GM18870 (cell line): ENCODE measurements around the gene ATAD3B.
"Not testable (repeated sequence)": the region's sequence is repeated elsewhere in the genome, so short reads cannot be mapped to it uniquely, and the experiment has no call there.

Source experiments
- ATAC-seq: cut with Tn5 transposase; IDR thresholded peaks from one replicate; pipeline ENCODE4 v1.9.1; 2021; ENCODE audit warnings: moderate library complexity; ENCODE audit not compliant: unreplicated experiment

ATAD3B gene

DNA sequence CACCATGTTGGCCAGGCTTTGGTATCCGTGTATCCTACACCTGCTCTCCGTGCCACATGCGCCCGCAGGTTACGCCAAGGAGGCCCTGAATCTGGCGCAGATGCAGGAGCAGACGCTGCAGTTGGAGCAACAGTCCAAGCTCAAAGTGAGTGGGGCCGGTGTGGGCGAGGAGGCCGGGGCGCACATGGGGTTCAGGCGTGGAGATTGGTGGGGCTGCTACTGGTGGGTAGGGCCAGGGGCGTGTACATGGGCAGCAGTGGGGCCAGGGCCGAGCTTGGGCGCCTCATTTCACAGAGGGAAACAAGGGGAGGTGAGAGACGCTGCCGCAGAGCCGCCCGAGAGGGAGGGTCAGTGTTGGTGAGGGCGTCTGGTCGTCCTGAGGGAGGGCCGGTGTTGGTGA lies 5.6 kb downstream of the ATAD3B start:
- ATAC-seq: no peak

DNA sequence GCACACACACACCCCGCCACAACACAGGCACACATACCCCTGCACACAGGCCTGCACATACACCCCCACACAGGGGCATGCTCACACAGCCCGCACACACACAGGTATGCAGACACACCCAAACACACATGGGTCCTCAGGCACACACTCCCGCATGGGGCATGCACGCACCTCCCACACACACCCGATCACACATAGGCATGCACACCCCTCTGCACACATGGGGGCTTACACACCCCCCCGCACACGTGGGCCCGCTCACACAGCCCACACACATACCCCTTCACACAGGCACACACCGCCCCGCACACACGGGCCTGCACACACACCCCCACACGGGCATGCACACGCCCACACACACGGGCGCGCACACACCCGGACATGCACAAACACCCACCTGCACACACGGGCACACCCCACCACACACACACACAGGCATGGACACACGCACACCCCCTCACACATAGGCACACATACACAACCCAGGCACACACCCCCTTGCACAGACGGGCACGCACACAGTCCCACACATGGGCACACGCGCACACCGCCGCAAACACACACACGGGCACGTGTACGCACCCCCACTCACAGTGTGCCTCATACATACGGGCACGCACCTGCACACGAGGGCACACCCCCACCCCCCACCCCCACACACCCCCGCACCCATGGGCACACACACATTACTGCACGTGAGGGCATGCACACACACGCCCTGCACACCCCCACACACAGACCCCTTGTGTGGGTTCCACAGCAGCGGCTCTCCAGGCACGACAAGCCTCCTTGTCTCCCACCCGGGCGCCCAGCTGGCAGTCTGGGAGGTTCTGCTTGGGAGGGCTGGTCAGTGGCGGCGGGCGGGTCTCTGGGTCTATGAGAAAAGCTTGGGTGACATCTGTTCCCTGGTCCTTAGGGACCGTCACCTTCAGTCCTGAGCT lies 8.3 kb downstream of the ATAD3B start:
- ATAC-seq: no peak

DNA sequence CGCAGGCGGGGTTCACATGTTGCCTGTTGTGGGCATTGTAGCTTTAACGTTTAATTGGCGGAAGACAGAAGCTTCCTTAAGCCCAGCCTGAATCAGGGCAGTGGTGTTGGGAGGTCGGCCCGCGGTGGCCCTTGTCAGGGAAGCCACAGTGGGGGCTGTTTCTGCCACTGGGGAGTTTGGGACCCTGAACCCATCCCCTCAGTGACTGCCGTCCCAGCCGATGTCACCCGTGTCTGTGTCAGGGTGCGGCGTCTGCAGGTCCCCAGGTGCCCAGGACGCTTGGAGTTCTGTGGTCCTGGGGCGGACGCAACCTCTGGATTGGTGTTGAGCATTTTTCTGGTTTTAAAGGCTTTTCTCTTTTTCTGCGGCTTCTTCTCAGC lies 8.9 kb downstream of the ATAD3B start:
- not testable (repeated sequence) for ATAC-seq

DNA sequence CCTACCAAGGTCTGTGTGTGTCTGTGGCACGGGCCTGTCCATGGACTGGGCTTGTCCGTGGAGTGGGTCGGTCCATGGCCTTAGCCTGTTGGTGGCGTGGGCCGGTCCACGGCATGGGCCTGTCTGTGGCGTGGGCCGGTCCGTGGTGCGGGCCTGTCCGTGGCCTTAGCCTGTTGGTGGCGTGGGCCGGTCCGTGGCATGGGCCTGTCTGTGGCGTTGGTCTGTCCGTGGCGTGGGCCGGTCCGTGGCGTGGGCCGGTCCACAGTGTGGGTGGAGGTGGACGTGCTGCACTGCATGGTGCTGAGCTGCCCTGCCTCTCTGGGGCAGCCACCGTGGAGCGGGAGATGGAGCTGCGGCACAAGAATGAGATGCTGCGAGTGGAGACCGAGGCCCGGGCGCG lies 10.2 kb downstream of the ATAD3B start:
- ATAC-seq: not testable (repeated sequence)

DNA sequence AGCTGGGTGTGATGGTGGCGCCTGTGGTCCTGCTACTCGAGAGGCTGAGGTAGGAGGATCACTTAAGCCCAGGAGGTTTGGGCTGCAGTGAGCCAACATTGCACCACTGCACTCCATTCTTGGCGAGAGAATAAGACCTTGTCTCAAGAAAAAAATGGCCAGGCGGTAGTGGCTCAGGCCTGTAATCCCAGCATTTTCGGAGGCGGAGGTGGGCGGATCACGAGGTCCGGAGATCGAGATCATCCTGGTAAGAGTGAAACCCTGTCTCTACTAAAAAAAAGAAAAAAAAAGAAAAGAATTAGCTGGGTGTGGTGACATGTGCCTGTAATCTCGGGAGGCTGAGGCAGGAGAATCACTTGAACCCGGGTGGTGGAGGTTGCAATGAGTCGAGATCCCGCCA lies 11.3 kb downstream of the ATAD3B start:
- ATAC-seq: no peak

DNA sequence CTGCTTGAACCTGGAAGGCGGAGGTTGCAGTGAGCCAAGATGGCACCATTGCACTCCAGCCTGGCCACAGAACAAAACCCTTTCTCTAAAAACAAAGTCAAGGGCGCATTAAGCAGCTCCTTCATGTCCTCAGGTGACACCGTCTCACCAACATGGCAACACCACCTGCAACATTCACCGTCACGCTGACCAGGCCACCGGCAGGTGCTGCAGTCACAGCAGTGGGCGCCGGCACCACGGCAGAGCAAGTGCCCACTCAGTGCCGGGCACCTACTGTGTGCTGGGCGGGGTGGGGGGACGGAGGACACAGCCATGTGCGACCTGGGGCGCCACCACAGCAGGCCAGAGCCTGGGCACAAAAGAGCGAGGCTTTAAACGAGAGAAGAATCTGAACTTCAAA lies 12.1 kb downstream of the ATAD3B start:
- ATAC-seq: no peak

DNA sequence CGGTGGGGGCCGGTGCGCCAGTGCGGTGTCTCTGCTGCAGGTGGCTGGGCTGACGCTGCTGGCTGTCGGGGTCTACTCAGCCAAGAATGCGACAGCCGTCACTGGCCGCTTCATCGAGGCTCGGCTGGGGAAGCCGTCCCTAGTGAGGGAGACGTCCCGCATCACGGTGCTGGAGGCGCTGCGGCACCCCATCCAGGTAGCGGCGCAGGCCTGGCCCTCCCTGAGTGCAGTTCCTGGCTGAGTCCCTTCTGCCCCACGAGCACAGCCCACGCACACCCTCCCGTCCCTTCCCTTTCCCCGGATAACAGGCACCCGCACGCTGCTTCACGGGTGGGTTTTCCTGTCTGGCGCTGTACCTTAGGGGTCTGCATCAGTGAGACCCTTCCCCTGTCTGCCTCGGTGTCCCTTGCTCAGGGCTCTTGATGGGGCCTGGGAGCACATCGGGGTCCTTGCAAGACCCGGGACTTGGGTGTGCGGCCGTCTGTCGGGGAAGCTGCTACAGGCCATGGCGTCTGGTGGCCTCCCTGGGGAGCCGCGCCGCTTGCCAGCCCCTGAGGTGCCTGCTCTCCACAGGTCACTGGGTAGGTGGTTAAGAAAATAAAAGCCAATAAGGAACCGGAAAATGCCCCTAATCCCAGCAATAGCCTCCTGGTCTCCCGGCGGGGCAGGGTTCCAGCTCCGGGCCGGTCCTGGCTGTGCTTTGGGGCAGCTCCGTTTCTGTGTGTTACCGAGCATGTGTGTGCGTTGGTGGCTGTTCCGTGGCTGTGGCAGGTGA lies 13.6 kb downstream of the ATAD3B start:
- ATAC-seq: not testable (repeated sequence)

DNA sequence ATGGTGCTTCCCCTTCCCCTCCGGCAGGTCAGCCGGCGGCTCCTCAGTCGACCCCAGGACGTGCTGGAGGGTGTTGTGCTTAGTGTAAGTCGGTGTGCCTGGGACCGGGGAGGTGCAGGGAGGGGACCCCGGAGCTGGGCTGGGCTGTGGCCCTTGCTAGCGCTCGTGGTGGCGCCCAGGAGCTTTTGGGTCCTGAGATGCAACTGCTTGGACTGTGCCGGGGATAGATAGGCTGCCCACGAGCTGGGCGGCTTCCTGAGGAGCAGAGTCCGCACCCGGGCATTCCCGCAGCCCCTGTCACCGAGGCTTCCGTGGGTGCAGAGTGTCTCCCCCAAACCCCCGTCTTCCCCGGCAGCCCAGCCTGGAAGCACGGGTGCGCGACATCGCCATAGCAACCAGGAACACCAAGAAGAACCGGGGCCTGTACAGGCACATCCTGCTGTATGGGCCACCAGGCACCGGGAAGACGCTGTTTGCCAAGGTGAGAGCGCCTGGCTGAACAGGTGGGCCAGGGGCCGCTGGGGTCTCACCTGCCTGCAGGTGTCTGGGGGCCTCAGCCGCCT lies 14.3 kb downstream of the ATAD3B start:
- ATAC-seq: not testable (repeated sequence)

DNA sequence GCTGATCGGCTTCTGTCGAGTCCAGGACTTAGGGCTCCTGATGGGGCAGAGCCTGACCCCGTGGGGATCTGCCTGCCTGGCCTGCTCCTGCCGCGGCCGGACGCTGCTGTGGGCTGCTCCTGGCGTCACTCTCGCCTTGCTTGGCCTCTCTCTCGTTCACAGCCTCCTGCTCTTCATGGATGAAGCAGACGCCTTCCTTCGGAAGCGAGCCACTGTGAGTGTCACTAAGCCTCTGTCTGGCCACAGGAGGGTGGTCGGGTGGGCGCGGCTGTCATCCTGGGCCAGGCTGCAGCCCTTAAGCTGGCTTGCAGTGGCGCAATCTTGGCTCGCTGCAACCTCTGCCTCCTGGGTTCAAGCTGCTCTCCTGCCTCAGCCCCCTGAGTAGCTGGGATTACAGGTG lies 16.1 kb downstream of the ATAD3B start:
- no peak for ATAC-seq

DNA sequence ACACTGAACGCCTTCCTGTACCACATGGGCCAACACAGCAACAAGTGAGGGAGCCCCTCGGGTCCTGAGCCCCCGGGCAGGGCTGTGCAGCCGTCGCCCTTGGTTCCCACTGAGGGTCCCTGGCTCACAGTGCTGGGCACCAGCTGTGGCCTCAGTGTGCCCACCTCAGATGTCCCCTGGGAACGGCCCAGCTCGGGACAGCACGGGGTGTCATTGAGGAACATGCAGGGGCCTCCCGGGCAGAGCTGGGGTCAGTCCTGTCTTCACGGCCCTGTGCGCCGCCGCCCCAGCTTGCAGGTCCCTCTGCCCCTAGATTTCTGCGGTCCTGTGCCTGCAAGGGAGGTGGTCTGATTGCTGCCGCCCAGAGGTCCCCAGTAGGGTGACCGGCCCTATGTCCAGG lies 17.7 kb downstream of the ATAD3B start:
- ATAC-seq: no peak

DNA sequence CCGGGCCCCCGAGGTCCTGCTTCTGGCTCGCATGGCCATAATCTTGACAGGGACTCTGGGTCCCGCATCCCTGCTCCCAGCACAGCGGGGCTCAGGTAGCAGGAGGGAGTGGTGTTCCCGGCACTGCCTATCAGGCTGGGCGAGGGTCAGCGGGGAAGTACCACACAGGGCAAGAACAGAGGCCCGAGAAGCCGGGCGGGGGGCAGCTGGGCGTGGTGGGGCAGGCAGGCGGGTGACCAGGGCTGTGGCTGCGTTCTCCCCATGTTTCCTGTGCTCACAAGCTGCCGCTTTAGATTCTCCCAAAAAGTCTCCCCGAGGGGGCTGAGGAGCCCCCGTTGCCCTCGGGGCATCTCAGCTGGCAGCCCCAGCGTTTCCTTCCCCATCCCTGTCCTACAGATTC lies 18.3 kb downstream of the ATAD3B start:
- no peak for ATAC-seq

DNA sequence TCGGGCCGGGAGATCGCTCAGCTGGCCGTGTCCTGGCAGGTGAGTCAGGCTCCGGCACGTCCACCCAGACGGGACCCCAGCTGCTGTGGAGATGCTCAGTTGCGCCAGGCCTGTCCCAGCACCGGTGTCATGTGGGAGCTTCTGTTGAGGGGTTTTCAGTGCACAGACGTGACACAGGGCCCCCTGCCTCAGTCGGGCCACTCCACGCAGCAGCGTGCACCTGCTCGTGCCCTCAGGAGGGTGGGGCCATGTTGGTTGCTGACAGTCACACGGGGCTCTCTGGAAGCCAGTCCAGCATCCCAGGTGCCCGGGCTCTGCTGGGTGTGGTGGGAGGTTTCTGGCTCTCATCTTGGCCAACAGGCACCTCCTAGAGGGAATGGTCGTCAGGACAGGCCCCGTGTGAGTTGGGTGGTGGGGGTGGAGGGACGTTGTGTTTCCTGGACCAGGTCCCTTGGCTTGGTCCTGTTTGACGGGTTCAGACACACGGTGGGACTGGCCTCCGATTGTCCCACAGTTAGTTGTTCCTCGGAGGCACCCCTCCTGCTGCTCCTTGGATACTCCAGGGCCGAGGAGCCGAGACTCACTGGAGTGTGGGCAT lies 19.2 kb downstream of the ATAD3B start:
- ATAC-seq: no peak

DNA sequence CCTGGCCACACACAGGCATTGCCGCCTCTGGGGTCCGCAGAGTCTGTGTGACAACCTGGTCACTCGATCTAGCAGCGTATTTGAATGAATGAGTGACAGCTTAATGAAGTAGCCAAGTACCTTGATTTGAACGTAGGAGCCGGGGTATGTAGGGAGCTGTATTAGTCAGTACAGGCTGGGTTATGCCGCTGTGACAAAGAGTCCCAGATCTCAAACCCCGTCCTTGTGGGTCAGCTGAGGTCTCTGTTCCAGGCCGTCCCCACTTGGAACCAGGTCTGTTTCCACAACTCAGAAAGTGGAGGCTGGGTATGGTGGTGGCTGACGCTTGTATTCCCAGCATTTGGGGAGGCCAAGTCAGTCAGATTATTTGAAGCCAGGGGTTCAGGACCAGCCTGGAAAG lies 20.0 kb downstream of the ATAD3B start:
- no peak for ATAC-seq

DNA sequence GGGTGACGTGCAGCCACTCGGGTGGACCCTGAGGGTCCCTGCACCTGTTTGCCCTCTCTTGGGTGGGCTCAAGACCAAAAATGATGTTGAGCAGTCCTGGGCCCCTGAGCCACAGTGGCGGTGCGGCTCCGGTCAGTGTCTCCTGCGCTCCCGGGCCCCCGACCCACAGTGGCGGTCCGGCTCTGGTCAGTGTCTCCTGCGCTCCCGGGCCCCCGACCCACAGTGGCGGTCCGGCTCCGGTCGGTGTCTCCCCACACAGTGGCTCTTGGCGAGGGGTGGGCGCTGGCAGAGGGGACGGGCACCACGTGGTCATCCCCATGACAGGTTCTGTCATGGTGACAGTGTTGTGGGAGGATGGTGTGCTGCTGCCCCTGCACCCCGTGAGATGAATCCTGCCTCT lies 22.7 kb downstream of the ATAD3B start:
- ATAC-seq: not testable (repeated sequence)

DNA sequence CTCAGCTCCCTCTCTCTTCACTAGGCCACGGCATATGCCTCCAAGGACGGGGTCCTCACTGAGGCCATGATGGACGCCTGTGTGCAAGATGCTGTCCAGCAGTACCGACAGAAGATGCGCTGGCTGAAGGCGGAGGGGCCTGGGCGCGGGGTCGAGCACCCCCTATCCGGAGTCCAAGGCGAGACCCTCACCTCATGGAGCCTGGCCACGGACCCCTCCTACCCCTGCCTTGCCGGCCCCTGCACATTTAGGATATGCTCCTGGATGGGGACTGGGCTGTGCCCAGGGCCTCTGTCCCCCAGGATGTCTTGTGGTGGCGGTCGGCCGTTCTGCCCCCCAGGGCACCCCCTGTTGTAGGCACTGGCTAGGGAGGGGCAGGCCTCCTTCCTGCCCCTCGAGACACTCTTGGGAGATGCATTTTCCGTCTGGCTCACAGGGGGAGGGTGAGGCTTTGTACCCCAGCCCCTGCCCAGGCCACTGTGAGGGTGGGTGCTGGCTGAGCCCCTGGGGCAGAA lies 24.0 kb downstream of the ATAD3B start:
- not testable (repeated sequence) for ATAC-seq

DNA sequence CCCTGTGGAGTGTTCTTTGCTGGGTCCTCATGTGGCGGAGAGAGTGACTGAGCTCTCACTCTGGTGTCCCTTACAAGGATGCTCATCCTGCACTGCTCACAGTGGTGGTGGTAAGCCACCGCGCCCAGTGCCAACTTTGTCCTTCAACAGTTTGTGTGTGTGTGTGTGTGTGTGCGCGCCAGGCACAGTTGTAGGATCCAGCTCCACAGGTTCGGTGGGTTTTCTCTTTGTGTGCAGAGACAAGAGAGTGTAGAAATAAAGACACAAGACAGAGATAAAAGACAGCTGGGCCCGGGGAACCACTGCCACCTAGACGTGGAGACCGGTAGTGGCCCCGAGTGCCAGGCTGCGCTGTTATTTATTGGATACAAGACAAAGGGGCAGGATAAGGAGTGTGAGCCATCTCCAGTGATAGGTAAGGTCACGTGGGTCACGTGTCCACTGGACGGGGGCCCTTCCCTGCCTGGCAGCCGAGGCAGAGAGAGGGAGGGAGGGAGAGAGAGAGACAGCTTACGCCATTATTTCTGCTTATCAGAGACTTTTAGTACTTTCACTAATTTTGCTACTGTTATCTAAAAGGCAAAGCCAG lies 33.3 kb downstream of the ATAD3B start:
- ATAC-seq: not testable (repeated sequence)

DNA sequence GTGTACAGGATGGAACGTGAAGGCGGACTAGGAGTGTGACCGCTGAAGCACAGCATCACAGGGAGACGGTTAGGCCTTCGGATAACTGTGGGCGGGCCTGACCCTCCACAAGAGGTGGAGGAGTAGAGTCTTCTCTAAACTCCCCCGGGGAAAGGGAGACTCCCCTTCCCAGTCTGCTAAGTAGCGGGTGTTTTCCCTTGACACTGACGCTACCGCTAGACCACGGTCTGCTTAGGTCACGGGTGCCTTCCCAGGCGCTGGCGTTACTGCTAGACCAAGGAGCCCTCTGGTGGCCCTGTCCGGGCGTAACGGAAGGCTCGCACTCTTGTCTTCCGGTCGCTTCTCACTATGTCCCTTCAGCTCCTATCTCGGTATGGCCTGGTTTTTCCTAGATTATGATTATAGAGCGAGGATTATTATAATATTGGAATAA lies 33.8 kb downstream of the ATAD3B start:
- not testable (repeated sequence) for ATAC-seq

DNA sequence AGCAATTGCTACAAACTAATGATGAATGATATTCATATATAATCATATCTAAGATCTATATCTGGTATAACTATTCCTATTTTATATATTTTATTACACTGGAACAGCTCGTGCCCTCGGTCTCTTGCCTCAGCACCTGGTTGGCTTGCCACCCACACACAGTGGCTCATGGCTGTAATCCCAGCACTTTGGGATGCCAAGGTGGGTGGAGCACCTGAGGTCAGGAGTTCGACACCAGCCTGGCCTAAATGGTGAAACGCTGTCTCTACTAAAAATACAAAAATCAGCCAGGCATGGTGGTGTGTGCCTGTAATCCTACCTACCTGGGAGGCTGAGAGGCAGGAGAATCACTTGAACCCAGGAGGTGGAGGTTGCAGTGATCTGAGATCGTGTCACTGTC lies 34.2 kb downstream of the ATAD3B start:
- not testable (repeated sequence) for ATAC-seq

DNA sequence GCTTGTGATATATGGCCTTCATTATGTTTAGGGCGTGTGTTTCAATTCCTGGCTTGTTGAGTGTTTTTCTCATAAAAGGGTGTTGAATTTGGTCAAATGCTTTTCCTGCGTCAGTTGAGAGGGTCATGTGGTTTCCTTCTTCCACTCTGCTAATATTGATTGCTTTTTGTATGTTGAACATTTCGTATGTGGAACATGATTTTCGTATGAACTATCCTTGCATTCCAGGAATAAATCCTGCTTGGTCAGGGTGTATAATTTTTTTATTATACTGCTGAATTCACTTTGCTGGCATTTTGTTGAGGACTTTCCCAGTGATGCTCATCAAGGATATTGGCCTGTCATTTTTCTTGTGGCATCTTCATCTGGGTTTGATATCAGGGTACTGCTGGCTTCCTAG lies 35.7 kb downstream of the ATAD3B start:
- ATAC-seq: no peak

DNA sequence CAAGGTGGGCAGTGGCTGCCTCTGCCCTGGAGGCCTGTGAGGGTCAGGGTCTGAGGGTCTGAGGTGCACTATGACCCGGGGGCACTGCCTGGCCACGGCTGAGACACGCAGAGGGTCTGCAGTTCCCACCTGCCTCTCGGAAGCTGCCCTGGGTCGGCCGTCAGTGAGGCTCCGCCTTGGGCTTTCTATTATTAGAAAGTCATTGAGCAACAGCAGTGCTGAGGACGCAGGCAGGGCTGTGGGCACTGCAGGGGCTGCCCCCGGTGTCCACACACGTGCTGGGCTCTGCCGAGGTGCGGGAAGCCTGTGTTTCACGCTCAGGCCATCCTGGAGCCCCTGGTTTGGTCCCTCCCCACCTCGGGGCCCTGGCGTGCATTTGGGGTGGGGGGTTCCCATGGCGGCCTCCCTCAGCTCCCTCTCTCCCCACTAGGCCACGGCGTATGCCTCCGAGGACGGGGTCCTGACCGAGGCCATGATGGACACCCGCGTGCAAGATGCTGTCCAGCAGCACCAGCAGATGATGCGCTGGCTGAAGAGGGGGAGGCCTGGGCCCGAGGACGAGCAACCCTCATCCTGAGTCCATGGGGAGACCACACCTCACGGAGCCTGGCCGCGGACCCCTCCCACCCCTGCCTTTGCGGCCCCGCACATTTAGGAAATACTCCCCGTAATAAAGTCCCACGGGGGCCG lies 37.4 kb downstream of the ATAD3B start:
- ATAC-seq: not testable (repeated sequence)
